Stimulated activated CD4-positive, alpha-beta T cell treated with anti-CD3 and anti-CD28 coated beads, Interleukin-15, amount 100 ng/mL, for 1 hour (primary cell): ENCODE data around the gene DEF6.
A peak's percentile ranks its signal among the peaks of the same experiment; 100 is the strongest.
"Not testable (repeated sequence)": the region's sequence is repeated elsewhere in the genome, so short reads cannot be mapped to it uniquely, and the experiment has no call there.

ENCODE experiments used
- DNase-seq, 2 donors: peaks; one replicate each; pipeline ENCODE4 v3.0.0-alpha.2; 2020; ENCODE audit warnings: low read depth in 1 of 2, low spot score in 1 of 2

The DEF6 gene

GRCh38 chr6:35309611-35310264 is 12.1 kb downstream of the DEF6 start:
- no peak for DNase-seq

- DNase-seq: no peak
Measured at GRCh38 chr6:35310265-35310831, 12.7 kb downstream of the DEF6 start.

- peak in 1 of 2 donors; percentile 41 for DNase-seq
Measured at GRCh38 chr6:35311390-35312075, 13.9 kb downstream of the DEF6 start.

- no peak for DNase-seq
Measured at GRCh38 chr6:35312076-35312800, 14.6 kb downstream of the DEF6 start.

- DNase-seq: no peak
Measured at GRCh38 chr6:35312807-35313206, 15.2 kb downstream of the DEF6 start.

- DNase-seq: no peak
Measured at GRCh38 chr6:35317483-35318195, 20.0 kb downstream of the DEF6 start.

GRCh38 chr6:35318196-35319171 is 20.9 kb downstream of the DEF6 start:
- no peak for DNase-seq

GRCh38 chr6:35319346-35320030 is 21.9 kb downstream of the DEF6 start:
- DNase-seq: no peak

- no peak for DNase-seq
Measured at GRCh38 chr6:35320031-35320410, 22.4 kb downstream of the DEF6 start.

GRCh38 chr6:35321091-35321490 is 23.5 kb downstream of the DEF6 start:
- no peak for DNase-seq

GRCh38 chr6:35327349-35328027 is 29.9 kb downstream of the DEF6 start:
- peak; percentile 48 to 59 for DNase-seq

- DNase-seq: no peak
Measured at GRCh38 chr6:35328108-35328723, 30.6 kb downstream of the DEF6 start.

GRCh38 chr6:35328965-35329364 is 31.3 kb downstream of the DEF6 start:
- not testable (repeated sequence) for DNase-seq

- DNase-seq: no peak
Measured at GRCh38 chr6:35330541-35331119, 33.0 kb downstream of the DEF6 start.

GRCh38 chr6:35332074-35332887 is 34.7 kb downstream of the DEF6 start:
- DNase-seq: peak; percentile 24 to 55

- DNase-seq: no peak
Measured at GRCh38 chr6:35341557-35341956, 43.9 kb downstream of the DEF6 start.
